Fibroblast of pulmonary artery (primary cell): ENCODE measurements around the gene ANO10.
A peak's percentile ranks its signal among the peaks of the same experiment; 100 is the strongest.

Experiments used
- DNase-seq: peaks from one replicate; pipeline ENCODE4 v3.0.0-alpha.2; 2010; ENCODE audit warnings: low read depth
- H3K4me3 ChIP-seq: replicated peaks from 2 replicates; pipeline ENCODE4 v1.5.1; 2011; ENCODE audit warnings: low read depth, mild to moderate bottlenecking, control low read depth, low read length, moderate library complexity
- TF ChIP-seq, protein P1 (sequence below): IDR thresholded peaks from 2 replicates; pipeline ENCODE4 v1.5.1; 2011; ENCODE audit warnings: mild to moderate bottlenecking, control low read depth, low read length, inconsistent platforms; ENCODE audit errors: missing control alignments

The ANO10 gene

DNA sequence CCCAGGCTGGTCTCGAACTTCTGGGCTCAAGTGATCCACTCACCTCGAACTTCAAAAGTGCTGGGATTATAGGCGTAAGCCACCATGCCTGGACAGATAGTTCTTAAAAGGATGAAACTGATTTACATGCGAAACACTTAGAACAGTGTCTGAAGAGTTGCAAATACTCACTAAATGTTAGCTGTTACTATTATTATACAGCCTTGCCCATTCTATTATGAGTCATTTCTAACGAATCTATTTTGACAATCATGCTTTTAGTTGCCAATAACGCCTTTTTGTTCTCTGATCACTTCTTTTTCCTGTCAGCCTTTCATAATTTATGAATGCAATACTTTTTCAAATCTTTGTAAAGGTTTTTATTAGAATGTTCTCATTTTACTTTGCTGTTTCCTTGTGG lies 222.8 kb downstream of the ANO10 start:
- no peak overlapping the region for H3K4me3 ChIP-seq
- DNase-seq: no peak
- TF ChIP-seq, protein P1, sequence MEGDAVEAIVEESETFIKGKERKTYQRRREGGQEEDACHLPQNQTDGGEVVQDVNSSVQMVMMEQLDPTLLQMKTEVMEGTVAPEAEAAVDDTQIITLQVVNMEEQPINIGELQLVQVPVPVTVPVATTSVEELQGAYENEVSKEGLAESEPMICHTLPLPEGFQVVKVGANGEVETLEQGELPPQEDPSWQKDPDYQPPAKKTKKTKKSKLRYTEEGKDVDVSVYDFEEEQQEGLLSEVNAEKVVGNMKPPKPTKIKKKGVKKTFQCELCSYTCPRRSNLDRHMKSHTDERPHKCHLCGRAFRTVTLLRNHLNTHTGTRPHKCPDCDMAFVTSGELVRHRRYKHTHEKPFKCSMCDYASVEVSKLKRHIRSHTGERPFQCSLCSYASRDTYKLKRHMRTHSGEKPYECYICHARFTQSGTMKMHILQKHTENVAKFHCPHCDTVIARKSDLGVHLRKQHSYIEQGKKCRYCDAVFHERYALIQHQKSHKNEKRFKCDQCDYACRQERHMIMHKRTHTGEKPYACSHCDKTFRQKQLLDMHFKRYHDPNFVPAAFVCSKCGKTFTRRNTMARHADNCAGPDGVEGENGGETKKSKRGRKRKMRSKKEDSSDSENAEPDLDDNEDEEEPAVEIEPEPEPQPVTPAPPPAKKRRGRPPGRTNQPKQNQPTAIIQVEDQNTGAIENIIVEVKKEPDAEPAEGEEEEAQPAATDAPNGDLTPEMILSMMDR: no peak

DNA sequence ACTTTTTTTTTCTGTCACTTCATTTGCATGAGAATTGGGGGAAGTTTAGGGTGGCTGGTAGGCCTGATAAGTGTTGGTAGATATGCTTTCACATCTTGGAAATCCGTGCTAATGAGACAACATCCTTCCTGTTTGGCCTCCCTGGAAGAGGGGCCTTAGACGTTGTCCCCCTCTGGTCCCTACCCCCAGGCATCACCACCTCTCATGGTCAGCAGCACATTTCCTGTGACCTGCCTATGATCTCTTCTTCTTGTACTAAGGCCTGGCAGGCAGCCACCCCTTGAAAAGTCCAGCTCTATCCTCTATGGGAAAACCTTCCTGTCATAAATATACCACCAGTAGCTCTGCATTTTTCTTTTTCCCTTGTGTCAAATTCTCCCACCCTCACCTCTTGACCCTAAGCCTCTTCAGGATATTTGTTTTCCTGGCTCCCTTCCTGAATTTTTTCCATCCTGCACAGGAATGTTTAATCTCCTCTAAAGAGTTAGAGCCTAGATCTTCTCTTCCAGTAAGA lies 227.7 kb downstream of the ANO10 start:
- peak; percentile 90 for DNase-seq
- H3K4me3 ChIP-seq: no peak overlapping the region
- TF ChIP-seq, protein P1: no peak

DNA sequence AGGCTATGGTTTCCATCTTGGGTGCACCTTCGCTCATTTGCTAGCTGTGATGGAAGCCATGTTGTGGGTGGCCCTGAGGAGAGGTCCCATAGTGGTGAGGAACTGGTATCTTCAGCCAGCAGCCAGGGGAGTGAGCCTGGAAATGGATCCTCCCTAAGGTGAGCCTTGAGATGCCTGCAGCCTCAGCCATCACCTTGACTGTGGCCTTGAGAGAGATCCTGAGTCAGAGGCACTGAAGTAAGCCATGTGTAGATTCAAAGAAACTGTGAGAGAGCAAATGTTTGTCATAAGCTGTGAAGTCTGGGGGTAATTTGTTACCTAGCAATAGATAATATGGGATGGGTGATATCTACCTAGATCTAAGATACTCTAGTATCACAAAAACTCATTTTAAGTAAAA lies 230.2 kb downstream of the ANO10 start:
- TF ChIP-seq, protein P1: no peak
- DNase-seq: no peak
- no peak overlapping the region for H3K4me3 ChIP-seq

DNA sequence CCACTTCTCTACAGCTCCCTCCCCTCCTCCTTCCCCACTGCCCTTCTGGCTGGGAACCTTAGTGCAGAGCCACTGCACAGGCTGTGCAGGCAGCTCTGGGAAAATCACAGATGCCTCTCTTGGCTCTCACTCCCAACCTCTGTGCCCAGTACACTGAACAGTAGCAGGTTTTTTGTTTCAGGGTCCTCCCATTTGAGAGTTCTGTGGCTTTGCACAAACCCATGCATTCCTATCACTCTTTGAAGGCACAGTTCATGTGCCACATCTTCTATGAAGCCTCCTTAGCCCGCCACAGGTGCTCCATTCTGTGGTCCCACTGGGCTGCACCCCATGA lies 231.6 kb downstream of the ANO10 start:
- H3K4me3 ChIP-seq: no peak overlapping the region
- DNase-seq: no peak
- TF ChIP-seq, protein P1: no peak

DNA sequence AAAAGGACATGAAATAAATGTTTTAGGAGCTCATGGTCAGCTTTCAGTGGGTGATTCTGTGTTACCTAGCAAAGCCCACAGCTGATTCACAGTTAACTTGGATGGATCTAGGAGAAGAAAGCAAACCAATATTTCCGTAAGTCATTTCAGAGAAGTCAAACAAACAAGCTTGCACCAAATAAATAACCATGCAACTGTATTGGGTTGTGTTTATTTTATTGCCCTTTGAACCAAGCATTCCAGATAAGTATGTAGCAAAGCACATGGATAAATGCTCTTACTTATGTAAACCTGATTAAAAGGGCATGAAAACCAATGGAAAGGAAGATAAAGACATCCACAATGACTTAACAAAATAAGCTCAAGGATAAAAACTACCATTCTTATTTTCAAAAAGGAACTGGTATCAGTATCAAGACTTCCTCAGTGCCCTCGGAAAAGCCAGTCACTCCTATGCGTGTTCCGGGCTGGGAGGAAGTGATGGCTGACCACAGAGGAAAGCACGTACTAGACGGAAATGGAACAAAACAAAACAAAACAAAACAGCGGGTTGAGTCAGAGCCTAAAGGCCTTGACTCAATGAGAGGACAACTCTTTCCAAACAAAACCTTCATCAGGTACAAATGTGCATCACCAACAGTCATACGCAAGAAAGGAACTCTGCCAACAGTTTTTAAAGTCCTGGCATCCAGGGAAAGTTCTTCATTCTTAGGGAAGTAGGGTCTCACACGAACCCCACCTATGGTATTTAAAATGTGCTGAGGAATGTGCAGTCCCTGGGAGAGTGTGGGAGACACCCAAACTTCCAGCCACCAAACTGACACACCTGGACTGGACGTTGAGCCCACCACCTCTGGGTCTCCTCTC lies 232.2 kb downstream of the ANO10 start:
- H3K4me3 ChIP-seq: no peak overlapping the region
- DNase-seq: peak; percentile 97
- TF ChIP-seq, protein P1: no peak

DNA sequence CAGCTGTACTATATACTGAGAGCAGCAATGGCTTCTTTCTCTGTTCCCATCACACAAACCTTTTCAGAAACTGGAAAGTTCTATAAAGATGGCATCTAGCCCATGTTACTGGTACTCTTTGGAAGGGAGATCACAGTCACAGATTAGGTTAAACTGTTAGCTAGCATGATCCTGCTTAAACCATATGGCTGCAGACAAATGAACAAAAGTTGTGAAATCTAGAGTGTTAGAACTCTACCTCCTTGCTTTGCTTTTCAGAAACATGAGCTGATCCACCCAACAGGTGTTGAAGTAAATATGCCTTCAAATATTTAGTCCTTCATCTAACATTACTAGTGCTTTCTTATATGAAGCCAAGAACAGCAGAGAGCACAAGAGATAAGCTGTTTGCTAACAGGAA lies 232.9 kb downstream of the ANO10 start:
- DNase-seq: peak; percentile 44
- H3K4me3 ChIP-seq: no peak overlapping the region

More for the DNA sequence above, 232.9 kb downstream of the ANO10 start:
- TF ChIP-seq, protein P1: no peak
